Kidney capillary endothelial cell (primary cell): ENCODE results near the gene ATRNL1.

Experiments used
- DNase-seq: peaks from one replicate; pipeline ENCODE4 v3.0.0-alpha.2; 2018; ENCODE audit warnings: low spot score

ATRNL1 gene

GRCh38 chr10:115985786-115986185 is 892.6 kb downstream of the ATRNL1 start:
- DNase-seq = no peak

- DNase-seq = no peak
Observed at GRCh38 chr10:115988380-115988779, 895.2 kb downstream of the ATRNL1 start.

GRCh38 chr10:115989621-115990020 is 896.5 kb downstream of the ATRNL1 start:
- DNase-seq = no peak

GRCh38 chr10:115992236-115992986 is 899.2 kb downstream of the ATRNL1 start:
- DNase-seq = no peak

GRCh38 chr10:115996031-115996430 is 902.9 kb downstream of the ATRNL1 start:
- no peak for DNase-seq

- no peak for DNase-seq
Observed at GRCh38 chr10:115998301-115998700, 905.1 kb downstream of the ATRNL1 start.
